ENCODE results near the gene XPNPEP1. TPM values are rescaled to one million over a fixed set of nuclear protein-coding genes. Genes with fewer than 3 reads are reported as not detected.

XPNPEP1 gene
- total RNA-seq, 2 donors from 2014 or later: 41.2 to 45.2 TPM

DNA sequence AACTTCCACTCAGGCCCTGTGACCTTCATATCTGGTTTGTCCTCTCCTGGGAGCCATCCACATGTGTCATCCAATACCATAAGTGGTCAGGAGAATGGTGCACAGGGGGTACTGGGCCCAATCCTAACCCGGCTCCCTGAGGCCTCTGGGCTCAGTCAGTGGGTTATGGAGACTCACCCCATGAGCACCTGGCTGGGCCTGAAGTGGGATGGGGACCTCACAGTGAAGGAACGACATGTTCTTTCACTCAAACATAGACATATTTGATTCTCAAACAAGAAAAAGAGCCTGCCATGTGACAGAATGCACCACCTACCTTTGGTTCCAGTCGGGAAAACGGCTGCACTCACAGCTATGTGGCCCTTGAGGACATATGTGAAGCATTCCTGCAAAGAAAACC is 51.8 kb downstream of the XPNPEP1 start:
- no peaks in the 10 kb centered on the region for H3K9me3 ChIP-seq
- H3K4me3 ChIP-seq: no peak overlapping the region
- peaks cover 97% of the 10 kb centered on the region for H3K36me3 ChIP-seq
- H3K27ac ChIP-seq: no peak overlapping the region
- peak; percentile 49 for DNase-seq (ENCODE audit: low spot score)
- no peak for TF ChIP-seq CTCF (IDR thresholded peaks at IDR 0.05)
- H3K27me3 ChIP-seq: no peaks in the 10 kb centered on the region
- peaks cover 0 to 9% of the 10 kb centered on the region in 2 donors for H3K4me1 ChIP-seq

DNA sequence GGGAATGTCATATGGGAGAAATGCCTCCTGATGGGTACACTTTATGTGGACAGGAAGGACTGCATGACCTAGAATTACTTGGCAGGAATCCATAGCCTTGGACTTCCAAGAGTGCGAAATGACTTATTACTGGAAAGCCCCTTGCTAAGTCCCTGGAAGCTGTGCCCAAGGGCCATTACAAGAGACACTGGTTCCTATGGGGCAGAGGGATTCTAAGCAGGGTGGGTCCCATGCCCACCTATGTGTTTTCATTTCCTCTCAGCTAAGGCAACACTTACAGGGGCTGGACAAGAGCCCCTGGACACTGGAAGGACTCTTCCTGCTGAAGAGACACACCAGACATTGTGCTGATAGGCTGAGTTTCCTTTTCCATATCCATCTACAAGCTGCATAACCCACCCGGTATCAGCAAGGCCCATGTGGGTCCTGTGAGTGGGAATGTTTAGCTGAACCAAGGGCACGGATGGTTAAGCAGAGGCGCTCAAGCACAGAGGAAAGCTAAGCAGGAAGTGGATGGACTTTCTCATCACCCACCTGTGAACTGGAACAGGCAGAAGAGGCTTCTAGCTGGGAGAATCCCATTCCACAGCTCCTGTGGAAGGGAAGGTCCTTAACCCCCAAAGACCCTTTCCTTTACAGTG is 56.2 kb downstream of the XPNPEP1 start:
- Histone ChIP-seq H3K27ac (no peak overlapping the region), H3K4me1 (peaks cover 0 to 3% of the 10 kb centered on the region in 2 donors), H3K36me3 (peaks cover 86% of the 10 kb centered on the region), H3K27me3 (no peaks in the 10 kb centered on the region), H3K9me3 (peaks cover 0 to 13% of the 10 kb centered on the region in 2 donors), H3K4me3 (no peak overlapping the region)
- TF ChIP-seq CTCF (IDR thresholded peaks at IDR 0.05): no peak
- peak; percentile 40 for DNase-seq (ENCODE audit: low spot score)

DNA sequence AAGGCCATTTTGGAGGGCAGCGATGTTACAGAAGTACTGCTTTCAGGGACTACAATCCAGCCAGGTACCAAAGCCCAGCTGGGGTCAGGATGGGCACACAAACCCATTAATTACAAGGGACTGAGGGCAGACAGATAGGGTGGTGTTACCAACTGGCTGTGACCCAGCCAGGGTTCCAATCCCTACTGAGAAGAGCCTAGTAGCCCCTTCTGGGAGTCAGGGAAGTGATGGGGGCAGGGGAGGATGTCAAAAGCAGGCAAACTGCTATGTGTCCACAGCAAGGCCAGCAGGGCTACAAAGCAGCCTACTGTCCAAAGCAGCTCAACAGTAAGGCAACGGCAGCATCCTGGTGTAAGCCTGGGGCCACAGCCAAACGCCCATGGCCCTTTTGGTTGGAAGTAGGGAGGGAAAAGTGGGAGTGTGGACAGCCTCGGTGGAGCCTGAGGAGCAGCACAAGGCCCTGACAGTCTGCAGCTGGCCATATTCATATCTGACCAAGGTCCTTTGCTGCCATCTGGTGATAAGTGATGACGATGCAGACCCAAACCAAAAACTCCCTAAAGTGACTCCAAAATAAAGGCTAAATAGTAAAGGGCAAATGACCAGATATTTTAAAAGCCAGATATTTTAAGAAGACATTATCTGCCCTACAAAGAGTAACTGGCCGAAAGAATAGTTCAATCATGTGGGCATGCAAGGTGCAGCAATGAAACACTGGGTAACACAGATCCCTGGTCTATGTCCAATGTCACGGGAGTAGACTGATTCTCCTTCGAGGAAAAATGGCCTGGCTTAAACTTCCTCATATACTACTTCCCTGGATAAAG is 56.9 kb downstream of the XPNPEP1 start:
- Histone ChIP-seq H3K9me3 (peaks cover 0 to 13% of the 10 kb centered on the region in 2 donors), H3K27ac (no peak overlapping the region), H3K36me3 (peaks cover 79% of the 10 kb centered on the region), H3K4me3 (no peak overlapping the region), H3K27me3 (no peaks in the 10 kb centered on the region), H3K4me1 (peaks cover 0 to 3% of the 10 kb centered on the region in 2 donors)
- TF ChIP-seq CTCF (IDR thresholded peaks at IDR 0.05): peak in 1 of 2 donors; percentile 34
- DNase-seq (ENCODE audit: low spot score): peak; percentile 58

GRCh38 chr10:109863775-109864174 is 59.5 kb downstream of the XPNPEP1 start:
- Histone ChIP-seq H3K4me1 (peaks cover 0 to 3% of the 10 kb centered on the region in 2 donors), H3K27me3 (no peaks in the 10 kb centered on the region), H3K36me3 (peaks cover 53% of the 10 kb centered on the region), H3K9me3 (peaks cover 0 to 13% of the 10 kb centered on the region in 2 donors), H3K27ac (no peak overlapping the region), H3K4me3 (no peak overlapping the region)
- TF ChIP-seq CTCF (IDR thresholded peaks at IDR 0.05): no peak
- DNase-seq (ENCODE audit: low spot score): no peak

DNA sequence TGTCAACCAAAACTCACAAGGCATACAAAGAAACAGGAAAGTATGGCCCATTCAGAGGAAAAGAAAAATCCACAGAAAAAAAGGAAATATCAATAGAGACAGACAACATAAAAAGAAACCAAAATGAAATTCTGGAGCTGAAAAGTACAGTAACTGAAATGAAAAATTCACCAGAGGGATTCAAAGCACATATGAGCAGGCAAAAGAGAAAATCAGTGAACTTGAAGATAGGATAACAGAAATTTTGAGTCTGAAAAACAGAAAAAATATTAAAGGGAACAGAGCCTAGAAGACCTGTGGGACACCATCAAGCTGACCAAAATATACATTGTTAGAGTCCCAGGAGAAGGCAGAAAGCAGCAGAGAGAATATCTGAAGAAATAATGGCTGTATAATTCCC is 60.6 kb downstream of the XPNPEP1 start:
- Histone ChIP-seq H3K27ac (no peak overlapping the region), H3K27me3 (no peaks in the 10 kb centered on the region), H3K4me3 (no peak overlapping the region), H3K36me3 (peaks cover 42% of the 10 kb centered on the region), H3K9me3 (peaks cover 0 to 13% of the 10 kb centered on the region in 2 donors), H3K4me1 (peaks cover 0 to 3% of the 10 kb centered on the region in 2 donors)
- no peak for TF ChIP-seq CTCF (IDR thresholded peaks at IDR 0.05)
- no peak for DNase-seq (ENCODE audit: low spot score)

Data from right atrium auricular region (tissue), 2 donors.